ENCODE results near the gene RC3H2. TPM values are rescaled to one million over a fixed set of nuclear protein-coding genes. Genes with fewer than 3 reads are reported as not detected.

RC3H2 gene
- total and polyA plus RNA-seq, 2 of the 13 experiments (the other 11 are each of a cell fraction or from before 2014, with no cell fraction given): 21.0 to 36.4 TPM

- Histone ChIP-seq H3K9me3 (ENCODE audit: low read length) (no peaks in the 10 kb centered on the region), H3K27ac (ENCODE audit: extremely low read length, insufficient read depth, low read length) (no peak overlapping the region), H4K20me1 (ENCODE audit: insufficient read depth, low read length) (no peaks in the 10 kb centered on the region), H3K4me2 (ENCODE audit: low read depth, low read length) (no peak overlapping the region), H3K36me3 (replicated peaks in 1 of 2; ENCODE audit: control insufficient read depth in 1 of 2, insufficient read depth in 2 of 2, low read length in 2 of 2) (no peaks in the 10 kb centered on the region), H3K4me1 (ENCODE audit: insufficient read depth, low read length) (peaks cover 16% of the 10 kb centered on the region; the same call in 1 of the 2 replicates), H3K9ac (ENCODE audit: insufficient read depth, low read depth, low read length) (no peak overlapping the region), H3K79me2 (ENCODE audit: insufficient read depth, low read length) (no peaks in the 10 kb centered on the region), H3K27me3 (ENCODE audit: control insufficient read depth in 1 of 2, insufficient read depth in 2 of 2, low read length in 2 of 2) (no peaks in the 10 kb centered on the region), H2AFZ (ENCODE audit: low read length) (no peak overlapping the region), H3K4me3 (replicated peaks in 1 of 3; ENCODE audit: insufficient read depth in 1 of 3, low read depth in 2 of 3, low read length in 3 of 3) (no peak overlapping the region)
- in situ Hi-C loops (cut with HindIII; ENCODE audit: extremely low pct_ligation_motif_present, low pct_unique_long_range_greater_than_20kb): loop anchor here (10.0 to 25.0 kb wide), 2 partner anchors 303 to 446 kb away; partner anchors contain the start of gene PTGS1
- ChIA-PET POLR2A (no interaction called here), CTCF (ENCODE audit: low intra/inter-chr PET ratio, low total read pairs) (interaction anchor here (0.8 kb wide), 1 partner anchor 343 kb away, joined by 3 read pairs; no protein-coding TSS in a partner anchor)
- ATAC-seq (no peak), DNase-seq (ENCODE audit: low spot score) (no peak), FAIRE-seq (no peak)
- TF ChIP-seq ZNF709 (CRISPR knock-in tag; IDR thresholded peaks at IDR 0.05): no peak
- no peak for TF ChIP-seq HDAC6 (IDR thresholded peaks at IDR 0.05; ENCODE audit: low read depth, low read length)
- no peak for TF ChIP-seq REL (CRISPR knock-in tag; conservative IDR thresholded peaks at IDR 0.05)
- no peak for TF ChIP-seq ZNF850 (CRISPR knock-in tag; conservative IDR thresholded peaks at IDR 0.05)
- no peak for TF ChIP-seq ARHGAP35 (CRISPR knock-in tag; IDR thresholded peaks at IDR 0.05; ENCODE audit: borderline replicate concordance)
- no peak for TF ChIP-seq TBX2 (CRISPR knock-in tag; IDR thresholded peaks at IDR 0.05; ENCODE audit: borderline replicate concordance)
- TF ChIP-seq ISL2 (CRISPR knock-in tag; IDR thresholded peaks at IDR 0.05): no peak
- TF ChIP-seq ASH2L (IDR thresholded peaks at IDR 0.05; ENCODE audit: insufficient read length, low read depth, low read length): no peak
- TF ChIP-seq TEAD2 (CRISPR knock-in tag; IDR thresholded peaks at IDR 0.05): no peak
- no peak for TF ChIP-seq ZNF574 (CRISPR knock-in tag; IDR thresholded peaks at IDR 0.05)
- no peak for TF ChIP-seq ZBTB10 (CRISPR knock-in tag; IDR thresholded peaks at IDR 0.05; ENCODE audit: borderline replicate concordance)
- BruUV-seq (replicated peaks): no TSS peak
- intact Hi-C loops (cut with micrococcal nuclease; ENCODE audit: unreplicated experiment): no loop called here
- 74% methylated on average over 3 of the region's 3 CpGs for WGBS (ENCODE audit: low lambda C conversion rate)
Observed at GRCh38 chr9:122808141-122808540, 97.0 kb downstream of the RC3H2 start.
